Measurements from ENCODE around the gene SEC11A. TPM values are rescaled to one million over a fixed set of nuclear protein-coding genes. Genes with fewer than 3 reads are reported as not detected.

Gene SEC11A
- total RNA-seq, 4 donors from 2014 or later: 19.9 to 124 (median 83.0) TPM

DNA sequence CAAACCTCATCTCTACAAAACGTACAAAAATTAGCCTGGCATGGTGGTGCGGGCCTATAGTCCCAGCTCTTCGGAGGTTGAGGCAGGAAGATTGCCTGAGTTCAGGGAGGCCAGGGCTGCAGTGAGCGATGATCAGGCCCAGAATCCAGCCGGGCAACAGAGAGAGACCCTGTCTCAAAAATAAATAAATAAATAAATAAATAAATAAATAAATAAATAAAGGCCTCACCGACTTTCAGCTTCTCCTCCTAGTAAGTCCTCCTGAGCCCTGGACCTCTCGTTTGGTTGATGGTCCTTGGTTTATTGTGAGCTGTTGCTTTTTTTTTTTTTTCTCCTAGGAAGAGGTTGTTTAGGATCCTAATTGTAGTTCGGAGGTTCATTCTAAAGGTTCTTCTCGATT, 86.9 kb downstream of the SEC11A start:
- Histone ChIP-seq H3K27me3 (no peaks in the 10 kb centered on the region), H3K4me1 (peaks cover 10 to 22% (median 13%) of the 10 kb centered on the region in 4 donors), H3K4me3 (no peak overlapping the region), H3K27ac (no peak overlapping the region), H3K36me3 (no peaks in the 10 kb centered on the region), H3K9me3 (no peaks in the 10 kb centered on the region)
- TF ChIP-seq, protein P1, sequence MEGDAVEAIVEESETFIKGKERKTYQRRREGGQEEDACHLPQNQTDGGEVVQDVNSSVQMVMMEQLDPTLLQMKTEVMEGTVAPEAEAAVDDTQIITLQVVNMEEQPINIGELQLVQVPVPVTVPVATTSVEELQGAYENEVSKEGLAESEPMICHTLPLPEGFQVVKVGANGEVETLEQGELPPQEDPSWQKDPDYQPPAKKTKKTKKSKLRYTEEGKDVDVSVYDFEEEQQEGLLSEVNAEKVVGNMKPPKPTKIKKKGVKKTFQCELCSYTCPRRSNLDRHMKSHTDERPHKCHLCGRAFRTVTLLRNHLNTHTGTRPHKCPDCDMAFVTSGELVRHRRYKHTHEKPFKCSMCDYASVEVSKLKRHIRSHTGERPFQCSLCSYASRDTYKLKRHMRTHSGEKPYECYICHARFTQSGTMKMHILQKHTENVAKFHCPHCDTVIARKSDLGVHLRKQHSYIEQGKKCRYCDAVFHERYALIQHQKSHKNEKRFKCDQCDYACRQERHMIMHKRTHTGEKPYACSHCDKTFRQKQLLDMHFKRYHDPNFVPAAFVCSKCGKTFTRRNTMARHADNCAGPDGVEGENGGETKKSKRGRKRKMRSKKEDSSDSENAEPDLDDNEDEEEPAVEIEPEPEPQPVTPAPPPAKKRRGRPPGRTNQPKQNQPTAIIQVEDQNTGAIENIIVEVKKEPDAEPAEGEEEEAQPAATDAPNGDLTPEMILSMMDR (IDR thresholded peaks at IDR 0.05): no peak
- TF ChIP-seq EP300 (IDR thresholded peaks at IDR 0.05; ENCODE audit: low read depth) (no peak), POLR2A (IDR thresholded peaks at IDR 0.05) (no peak), POLR2AphosphoS5 (IDR thresholded peaks at IDR 0.05) (no peak)
- intact Hi-C loops (cut with DNase I; ENCODE audit: low total_unique reads) (no loop called here), in situ Hi-C loops (cut with MboI; ENCODE audit: low pct_ligation_motif_present in 1 of 4, low pct_unique_long_range_greater_than_20kb in 1 of 4, low sequenced_read_pairs in 3 of 4) (no loop called here)
- DNase-seq: no peak
- 93 to 94% methylated on average over 8 to 9 of the region's 9 CpGs for WGBS, 2 donors (ENCODE audit: low coverage in 1 of 2)

DNA sequence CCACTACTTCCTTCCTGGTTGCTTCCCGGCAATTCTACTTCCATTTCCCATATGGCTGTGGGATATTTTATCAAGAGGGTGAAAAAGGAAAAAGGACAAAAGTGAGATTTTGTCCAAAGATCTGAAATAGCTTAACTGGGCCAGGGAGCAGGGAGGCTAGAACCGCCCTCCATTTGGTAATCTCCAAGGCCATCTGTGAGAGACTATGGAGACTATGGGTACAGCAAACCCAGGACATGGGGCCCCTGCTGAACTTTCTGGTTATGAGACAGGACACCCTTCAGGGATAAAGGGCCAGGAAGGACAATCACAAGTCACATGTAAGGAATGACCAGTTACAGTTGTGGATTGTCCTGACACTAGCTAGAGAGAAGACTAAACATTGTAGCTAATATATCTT, 90.8 kb downstream of the SEC11A start:
- intact Hi-C loops (cut with DNase I; ENCODE audit: low total_unique reads) (no loop called here), in situ Hi-C loops (cut with MboI; ENCODE audit: low pct_ligation_motif_present in 1 of 4, low pct_unique_long_range_greater_than_20kb in 1 of 4, low sequenced_read_pairs in 3 of 4) (no loop called here)
- DNase-seq: no peak
- Histone ChIP-seq H3K27me3 (no peaks in the 10 kb centered on the region), H3K27ac (no peak overlapping the region), H3K4me1 (no peaks in the 10 kb centered on the region), H3K36me3 (peaks cover 0 to 33% (median 8%) of the 10 kb centered on the region in 4 donors), H3K4me3 (no peak overlapping the region), H3K9me3 (peaks cover 15 to 25% of the 10 kb centered on the region in 2 donors)
- TF ChIP-seq POLR2AphosphoS5 (IDR thresholded peaks at IDR 0.05): no peak
- no peak for TF ChIP-seq POLR2A (IDR thresholded peaks at IDR 0.05)
- no peak for TF ChIP-seq EP300 (IDR thresholded peaks at IDR 0.05; ENCODE audit: low read depth)
- WGBS, 2 donors (ENCODE audit: low coverage in 1 of 2): 93% methylated on average over 2 of the region's 2 CpGs; no CpG with 5 or more reads in 1 of the 2 donors

DNA sequence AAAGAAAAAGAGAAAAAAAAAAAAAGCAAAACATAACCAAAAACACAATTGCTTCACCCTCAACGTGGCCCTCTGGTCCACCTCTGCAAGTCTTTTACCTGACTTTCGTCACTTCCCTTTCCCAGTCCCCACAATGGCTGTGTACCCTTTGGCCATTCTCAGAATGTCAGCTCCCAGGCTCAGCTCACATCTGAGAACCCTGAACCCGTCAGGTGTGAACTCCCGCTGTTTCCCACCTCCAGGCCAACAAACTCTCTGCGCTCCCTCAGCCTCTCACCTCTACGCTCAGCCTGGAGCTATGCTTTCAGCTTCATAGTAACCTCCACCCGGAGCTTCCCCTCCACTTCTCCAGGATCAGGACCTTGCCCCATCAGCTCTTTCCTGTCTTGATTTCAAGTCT, 91.6 kb downstream of the SEC11A start:
- Histone ChIP-seq H3K4me3 (no peak overlapping the region), H3K4me1 (no peaks in the 10 kb centered on the region), H3K36me3 (peaks cover 0 to 35% (median 8%) of the 10 kb centered on the region in 4 donors), H3K27ac (no peak overlapping the region), H3K9me3 (peaks cover 15 to 25% of the 10 kb centered on the region in 2 donors), H3K27me3 (no peaks in the 10 kb centered on the region)
- in situ Hi-C loops (cut with MboI; ENCODE audit: low pct_ligation_motif_present in 1 of 4, low pct_unique_long_range_greater_than_20kb in 1 of 4, low sequenced_read_pairs in 3 of 4) (no loop called here), intact Hi-C loops (cut with DNase I; ENCODE audit: low total_unique reads) (no loop called here)
- no peak for DNase-seq
- 80 to 93% methylated on average over 3 to 7 of the region's 7 CpGs for WGBS, 2 donors (ENCODE audit: low coverage in 1 of 2)
- TF ChIP-seq POLR2A (IDR thresholded peaks at IDR 0.05) (no peak), POLR2AphosphoS5 (IDR thresholded peaks at IDR 0.05) (no peak), EP300 (IDR thresholded peaks at IDR 0.05; ENCODE audit: low read depth) (no peak)
- TF ChIP-seq, protein P1 (IDR thresholded peaks at IDR 0.05): no peak

DNA sequence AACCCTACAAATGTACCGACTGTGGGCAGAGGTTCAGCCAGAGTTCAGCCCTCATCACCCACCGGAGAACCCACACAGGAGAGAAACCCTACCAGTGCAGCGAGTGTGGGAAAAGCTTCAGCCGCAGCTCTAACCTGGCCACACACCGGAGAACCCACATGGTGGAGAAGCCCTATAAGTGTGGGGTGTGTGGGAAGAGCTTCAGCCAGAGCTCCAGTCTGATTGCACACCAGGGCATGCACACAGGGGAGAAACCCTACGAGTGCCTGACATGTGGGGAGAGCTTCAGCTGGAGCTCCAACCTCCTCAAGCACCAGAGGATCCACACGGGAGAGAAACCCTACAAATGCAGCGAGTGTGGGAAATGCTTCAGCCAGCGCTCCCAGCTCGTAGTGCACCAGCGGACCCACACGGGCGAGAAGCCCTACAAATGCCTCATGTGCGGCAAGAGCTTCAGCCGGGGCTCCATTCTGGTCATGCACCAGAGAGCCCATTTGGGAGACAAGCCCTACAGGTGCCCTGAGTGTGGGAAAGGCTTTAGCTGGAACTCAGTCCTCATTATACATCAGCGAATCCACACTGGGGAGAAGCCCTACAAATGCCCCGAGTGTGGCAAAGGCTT, 94.5 kb downstream of the SEC11A start:
- H3K4me1 ChIP-seq: no peaks in the 10 kb centered on the region
- H3K9me3 ChIP-seq: peaks cover 15 to 25% of the 10 kb centered on the region in 2 donors
- DNase-seq: no peak
- intact Hi-C loops (cut with DNase I; ENCODE audit: low total_unique reads): no loop called here
- H3K27ac ChIP-seq: no peak overlapping the region
- TF ChIP-seq EP300 (IDR thresholded peaks at IDR 0.05; ENCODE audit: low read depth): no peak
- TF ChIP-seq, protein P1 (IDR thresholded peaks at IDR 0.05): no peak
- no peak for TF ChIP-seq POLR2A (IDR thresholded peaks at IDR 0.05)
- no peak for TF ChIP-seq POLR2AphosphoS5 (IDR thresholded peaks at IDR 0.05)
- WGBS, 2 donors (ENCODE audit: low coverage in 1 of 2): 98% methylated on average over 17 of the region's 17 CpGs; no CpG with 5 or more reads in 1 of the 2 donors
- H3K27me3 ChIP-seq: no peaks in the 10 kb centered on the region
- H3K36me3 ChIP-seq: peaks cover 0 to 35% (median 8%) of the 10 kb centered on the region in 4 donors
- H3K4me3 ChIP-seq: no peak overlapping the region
- in situ Hi-C loops (cut with MboI; ENCODE audit: low pct_ligation_motif_present in 1 of 4, low pct_unique_long_range_greater_than_20kb in 1 of 4, low sequenced_read_pairs in 3 of 4): no loop called here
